Panc1 (cell line): ENCODE data around the gene NPR1. TPM values are rescaled to one million over a fixed set of nuclear protein-coding genes. Genes with fewer than 3 reads are reported as not detected.

Source experiments
- ATAC-seq: fragments of 200-7000 bp; cut with Tn5 transposase; 2 replicates; pipeline ENCODE4 v1.9.1; 2020; ENCODE audit warnings: mild to moderate bottlenecking, moderate library complexity
- BruUV-seq: library from RNA; stranded (reverse); fragments of 400-500 nt; replicated peaks from 2 replicates; lab custom pipeline; 2021; lab: Mats Ljungman, UMichigan
- CTCF ChIA-PET: fragments of 300-600 bp; sonication (Branson Sonifier 250); formaldehyde crosslinking; loops from one replicate; lab custom pipeline; 2022; ENCODE audit warnings: antibody characterized with exemption; lab: Charles Lee
- POLR2A ChIA-PET: fragments of 300-600 bp; sonication (Branson Sonifier 250); formaldehyde crosslinking; loops from one replicate; lab custom pipeline; 2022; ENCODE audit warnings: antibody characterized with exemption; lab: Charles Lee
- DNase-seq: peaks from one replicate; pipeline ENCODE4 v3.0.0-alpha.2; 2010; ENCODE audit warnings: low read depth, low spot score
- H3K27ac ChIP-seq: 2 replicates; pipeline ENCODE4 v1.5.1; 2011; ENCODE audit warnings: mild to moderate bottlenecking, low read length, inconsistent platforms
- H3K27me3 ChIP-seq: fragments of 200-500 bp; sonication (Bioruptor generic); 2 replicates; pipeline ENCODE4 v1.6.0; 2014; ENCODE audit warnings: low read length, inconsistent platforms; ENCODE audit not compliant: control insufficient read depth, insufficient read depth
- H3K36me3 ChIP-seq: fragments of 200-500 bp; sonication (Bioruptor generic); 2 replicates; pipeline ENCODE4 v1.5.1; 2014; ENCODE audit warnings: inconsistent platforms, mild to moderate bottlenecking, low read length, moderate library complexity; ENCODE audit not compliant: control insufficient read depth, insufficient read depth
- H3K4me1 ChIP-seq: 2 replicates; pipeline ENCODE4 v1.5.1; 2011; ENCODE audit warnings: inconsistent platforms, mild to moderate bottlenecking, low read length, moderate library complexity; ENCODE audit not compliant: control insufficient read depth, insufficient read depth
- H3K4me3 ChIP-seq, 2 experiments: 2 replicates each; pipeline ENCODE4 v1.5.1; 2011 to 2012; ENCODE audit warnings: low read depth in 2 of 2, low read length in 2 of 2, mild to moderate bottlenecking in 2 of 2, inconsistent platforms in 1 of 2, moderate library complexity in 1 of 2
- H3K9me3 ChIP-seq: fragments of 200-500 bp; sonication (Bioruptor generic); 2 replicates; pipeline ENCODE4 v1.5.1; 2014; ENCODE audit warnings: low read depth, mild to moderate bottlenecking, inconsistent platforms, low read length, moderate library complexity; ENCODE audit not compliant: control insufficient read depth, insufficient read depth
- POLR2AphosphoS5 ChIP-seq: IDR thresholded peaks from 2 replicates; pipeline ENCODE4 v1.6.1; 2012; ENCODE audit warnings: mild to moderate bottlenecking, low read depth, low read length, moderate library complexity
- SIN3A ChIP-seq: IDR thresholded peaks from 2 replicates; pipeline ENCODE4 v1.6.1; 2012; ENCODE audit warnings: low read depth, mild to moderate bottlenecking, low read length, moderate library complexity, borderline replicate concordance; ENCODE audit not compliant: insufficient read depth
- TCF7L2 ChIP-seq: IDR thresholded peaks from 2 replicates; pipeline ENCODE4 v1.6.1; 2011; ENCODE audit warnings: mild to moderate bottlenecking, low read depth, low read length, inconsistent platforms
- in situ Hi-C: cut with HindIII; loops from 2 replicates; pipeline ENCODE4 v1.10.0; 2016; ENCODE audit warnings: low sequenced_read_pairs, low pct_unique_long_range_greater_than_20kb
- intact Hi-C: fragments of 100-400 bp; cut with micrococcal nuclease; formaldehyde crosslinking; loops from one replicate; pipeline ENCODE4 v1.10.0; 2022; ENCODE audit not compliant: unreplicated experiment
- total RNA-seq: library from RNA; stranded (reverse); gene quantifications from one replicate; pipeline ENCODE4 v1.2.1, GENCODE V29; 2021; ENCODE audit not compliant: unreplicated experiment
- TF ChIP-seq, protein P1 (sequence below): fragments of 450-650 bp; IDR thresholded peaks from 2 replicates; pipeline ENCODE4 v1.5.1; 2017; ENCODE audit warnings: mild to moderate bottlenecking
- TF ChIP-seq, protein P2 (sequence below), 2 experiments: IDR thresholded peaks; 2 replicates each; pipeline ENCODE4 v1.6.1; 2011 to 2012; ENCODE audit warnings: low read depth in 2 of 2, control low read depth in 1 of 2, low read length in 1 of 2, mild to moderate bottlenecking in 1 of 2, moderate library complexity in 1 of 2; ENCODE audit not compliant: insufficient read depth in 1 of 2

Gene NPR1
- total RNA-seq, 1 experiment from 2014 or later, result 0.36 TPM

DNA sequence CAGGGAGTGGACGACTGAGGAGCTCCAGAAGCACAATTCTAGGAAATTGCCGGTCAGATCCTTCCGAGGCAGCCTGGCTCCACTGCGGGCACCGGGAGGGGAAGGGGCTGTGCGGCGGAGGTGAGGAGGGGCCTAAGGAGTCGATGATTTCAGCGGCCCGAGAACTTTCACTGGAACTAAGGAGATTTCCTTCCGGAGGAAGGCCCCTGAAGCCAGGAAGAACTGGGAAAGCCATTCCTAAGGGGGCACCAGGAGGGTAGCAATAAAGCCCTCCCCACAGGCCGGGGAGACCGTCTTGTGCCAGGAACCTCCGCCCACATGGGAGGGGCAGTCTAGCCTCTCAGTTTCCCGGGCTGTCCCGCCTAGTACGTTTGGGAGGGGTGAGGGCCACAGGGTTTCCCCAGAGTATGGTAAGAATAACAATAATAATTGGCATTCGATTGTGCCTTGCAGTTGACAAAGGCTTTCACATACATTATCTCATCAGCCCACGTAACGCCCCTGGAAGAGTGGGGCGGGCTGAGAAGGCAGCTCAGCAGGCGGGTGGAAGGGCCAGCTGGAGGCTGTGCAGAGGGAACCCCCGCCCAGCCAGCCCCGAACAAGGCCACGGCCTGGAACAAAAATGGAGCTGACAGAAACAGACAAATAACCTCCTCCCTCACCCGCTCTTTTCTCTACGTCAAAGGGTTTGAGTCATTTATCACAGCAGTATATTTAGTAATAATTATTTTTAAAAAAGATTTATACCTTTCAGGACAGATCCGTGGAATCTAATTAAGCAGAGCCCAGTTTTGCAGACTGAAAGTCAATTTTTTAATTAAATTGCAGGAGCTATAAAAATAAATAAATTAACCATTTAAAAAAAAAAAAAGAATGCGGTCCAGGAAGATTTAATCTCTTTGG, 19.8 kb downstream of the NPR1 start:
- H3K27me3 ChIP-seq, result no peaks in the 10 kb centered on the region
- ATAC-seq (no peak), DNase-seq (no peak)
- TF ChIP-seq, protein P1, sequence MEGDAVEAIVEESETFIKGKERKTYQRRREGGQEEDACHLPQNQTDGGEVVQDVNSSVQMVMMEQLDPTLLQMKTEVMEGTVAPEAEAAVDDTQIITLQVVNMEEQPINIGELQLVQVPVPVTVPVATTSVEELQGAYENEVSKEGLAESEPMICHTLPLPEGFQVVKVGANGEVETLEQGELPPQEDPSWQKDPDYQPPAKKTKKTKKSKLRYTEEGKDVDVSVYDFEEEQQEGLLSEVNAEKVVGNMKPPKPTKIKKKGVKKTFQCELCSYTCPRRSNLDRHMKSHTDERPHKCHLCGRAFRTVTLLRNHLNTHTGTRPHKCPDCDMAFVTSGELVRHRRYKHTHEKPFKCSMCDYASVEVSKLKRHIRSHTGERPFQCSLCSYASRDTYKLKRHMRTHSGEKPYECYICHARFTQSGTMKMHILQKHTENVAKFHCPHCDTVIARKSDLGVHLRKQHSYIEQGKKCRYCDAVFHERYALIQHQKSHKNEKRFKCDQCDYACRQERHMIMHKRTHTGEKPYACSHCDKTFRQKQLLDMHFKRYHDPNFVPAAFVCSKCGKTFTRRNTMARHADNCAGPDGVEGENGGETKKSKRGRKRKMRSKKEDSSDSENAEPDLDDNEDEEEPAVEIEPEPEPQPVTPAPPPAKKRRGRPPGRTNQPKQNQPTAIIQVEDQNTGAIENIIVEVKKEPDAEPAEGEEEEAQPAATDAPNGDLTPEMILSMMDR, result no peak
- TF ChIP-seq SIN3A (no peak), POLR2AphosphoS5 (no peak), TCF7L2 (no peak)
- TF ChIP-seq, protein P2, sequence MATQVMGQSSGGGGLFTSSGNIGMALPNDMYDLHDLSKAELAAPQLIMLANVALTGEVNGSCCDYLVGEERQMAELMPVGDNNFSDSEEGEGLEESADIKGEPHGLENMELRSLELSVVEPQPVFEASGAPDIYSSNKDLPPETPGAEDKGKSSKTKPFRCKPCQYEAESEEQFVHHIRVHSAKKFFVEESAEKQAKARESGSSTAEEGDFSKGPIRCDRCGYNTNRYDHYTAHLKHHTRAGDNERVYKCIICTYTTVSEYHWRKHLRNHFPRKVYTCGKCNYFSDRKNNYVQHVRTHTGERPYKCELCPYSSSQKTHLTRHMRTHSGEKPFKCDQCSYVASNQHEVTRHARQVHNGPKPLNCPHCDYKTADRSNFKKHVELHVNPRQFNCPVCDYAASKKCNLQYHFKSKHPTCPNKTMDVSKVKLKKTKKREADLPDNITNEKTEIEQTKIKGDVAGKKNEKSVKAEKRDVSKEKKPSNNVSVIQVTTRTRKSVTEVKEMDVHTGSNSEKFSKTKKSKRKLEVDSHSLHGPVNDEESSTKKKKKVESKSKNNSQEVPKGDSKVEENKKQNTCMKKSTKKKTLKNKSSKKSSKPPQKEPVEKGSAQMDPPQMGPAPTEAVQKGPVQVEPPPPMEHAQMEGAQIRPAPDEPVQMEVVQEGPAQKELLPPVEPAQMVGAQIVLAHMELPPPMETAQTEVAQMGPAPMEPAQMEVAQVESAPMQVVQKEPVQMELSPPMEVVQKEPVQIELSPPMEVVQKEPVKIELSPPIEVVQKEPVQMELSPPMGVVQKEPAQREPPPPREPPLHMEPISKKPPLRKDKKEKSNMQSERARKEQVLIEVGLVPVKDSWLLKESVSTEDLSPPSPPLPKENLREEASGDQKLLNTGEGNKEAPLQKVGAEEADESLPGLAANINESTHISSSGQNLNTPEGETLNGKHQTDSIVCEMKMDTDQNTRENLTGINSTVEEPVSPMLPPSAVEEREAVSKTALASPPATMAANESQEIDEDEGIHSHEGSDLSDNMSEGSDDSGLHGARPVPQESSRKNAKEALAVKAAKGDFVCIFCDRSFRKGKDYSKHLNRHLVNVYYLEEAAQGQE (IDR thresholded peaks at IDR 0.05; ENCODE audit: insufficient read depth in 1 of 2, low read depth in 2 of 2, low read length in 1 of 2), result no peak
- H3K4me1 ChIP-seq, result peaks cover 7% of the 10 kb centered on the region
- H3K36me3 ChIP-seq, result no peaks in the 10 kb centered on the region
- in situ Hi-C loops (no loop called here), intact Hi-C loops (no loop called here)
- H3K27ac ChIP-seq, result no peak overlapping the region
- CTCF ChIA-PET, result no interaction called here
- no peaks in the 10 kb centered on the region for H3K9me3 ChIP-seq
- POLR2A ChIA-PET, result interaction anchor here (0.6 kb wide), 1 partner anchor 29 kb away, joined by 3 read pairs; no protein-coding TSS in a partner anchor
- no peak overlapping the region for H3K4me3 ChIP-seq
- BruUV-seq, result no TSS peak

DNA sequence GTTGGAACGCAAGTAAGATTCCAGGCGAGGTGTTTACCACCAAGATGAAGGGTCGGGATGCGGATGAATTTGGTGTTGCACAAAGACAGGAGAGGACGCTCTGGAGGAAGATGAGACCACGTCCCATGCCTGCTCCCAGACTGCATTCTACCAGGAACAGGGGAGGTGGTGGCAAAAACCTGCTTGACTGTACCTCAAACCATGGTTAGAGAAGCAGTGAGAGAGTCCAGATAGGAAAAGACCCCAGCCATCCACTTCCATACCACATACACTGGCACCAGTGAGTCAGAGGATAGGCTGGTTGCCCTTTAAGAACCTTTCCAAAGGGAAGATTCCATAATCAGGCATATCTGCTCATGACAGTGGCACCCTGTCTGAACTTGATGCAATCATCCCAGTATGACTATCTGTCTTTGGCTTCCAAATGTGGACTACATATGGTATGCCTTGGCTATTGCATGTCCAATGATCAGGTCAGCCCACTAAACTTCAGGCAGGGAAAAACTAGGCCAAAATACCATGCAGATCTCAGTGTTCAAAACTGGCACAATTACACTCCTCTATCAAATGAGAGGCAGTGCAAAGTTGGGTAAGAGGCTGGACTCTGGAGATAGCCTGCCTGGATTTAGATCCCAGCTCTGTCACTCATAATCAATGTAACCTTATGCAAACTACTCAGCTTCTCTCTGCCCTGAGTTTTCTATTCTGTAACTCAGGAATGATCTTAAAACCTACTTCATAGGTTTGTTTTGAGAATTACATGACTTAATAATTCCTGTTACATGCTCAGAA, 20.6 kb downstream of the NPR1 start:
- intact Hi-C loops (no loop called here), in situ Hi-C loops (no loop called here)
- ChIA-PET CTCF (no interaction called here), POLR2A (no interaction called here)
- Histone ChIP-seq H3K27ac (no peak overlapping the region), H3K27me3 (no peaks in the 10 kb centered on the region), H3K9me3 (no peaks in the 10 kb centered on the region), H3K4me3 (no peak overlapping the region), H3K4me1 (peaks cover 7% of the 10 kb centered on the region), H3K36me3 (no peaks in the 10 kb centered on the region)
- BruUV-seq, result no TSS peak
- DNase-seq (no peak), ATAC-seq (peak; percentile 50; the same call in 1 of the 2 replicates)
- TF ChIP-seq TCF7L2 (no peak), POLR2AphosphoS5 (no peak), SIN3A (no peak)
- TF ChIP-seq, protein P1, result no peak
- TF ChIP-seq, protein P2 (IDR thresholded peaks at IDR 0.05; ENCODE audit: insufficient read depth in 1 of 2, low read depth in 2 of 2, low read length in 1 of 2), result no peak
